ENCODE measurements around the gene ACIN1. TPM values are rescaled to one million over a fixed set of nuclear protein-coding genes. Genes with fewer than 3 reads are reported as not detected.

ACIN1 gene
- total RNA-seq, 1 experiment from 2014 or later = 179 TPM

DNA sequence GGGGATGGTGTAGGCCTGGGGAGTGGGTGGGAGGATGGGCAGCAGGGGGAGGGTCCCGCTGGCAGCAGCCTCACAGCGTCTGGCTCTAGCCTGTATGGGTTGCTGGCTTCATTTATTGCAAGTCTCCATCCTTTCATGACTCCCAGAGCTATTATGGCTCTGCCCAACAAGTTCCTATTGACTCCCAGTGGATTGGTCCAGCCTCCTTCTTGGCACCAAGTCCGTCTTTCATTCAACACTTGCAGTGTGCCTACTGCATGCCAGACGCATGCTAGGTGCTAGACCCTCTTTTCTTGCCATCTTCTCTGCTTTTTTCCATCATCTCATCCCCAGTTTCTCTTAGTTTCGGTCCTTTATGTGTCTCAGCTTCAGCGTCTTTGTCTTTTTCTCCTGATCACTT is 51.8 kb downstream of the ACIN1 start:
- Histone ChIP-seq H3K79me2 (ENCODE audit: insufficient read depth, low read length) (no peaks in the 10 kb centered on the region), H3K4me3 (replicated peaks in 1 of 2; ENCODE audit: low read depth in 1 of 2, low read length in 2 of 2) (no peak overlapping the region), H3K4me1 (ENCODE audit: control insufficient read depth in 1 of 2, insufficient read depth in 2 of 2, low read length in 2 of 2) (peaks cover 0 to 5% of the 10 kb centered on the region in 2 experiments; a peak in 1 of 4 replicates), H3K27me3 (ENCODE audit: insufficient read depth, low read length) (no peaks in the 10 kb centered on the region), H3K36me3 (ENCODE audit: control insufficient read depth in 1 of 2, insufficient read depth in 2 of 2, low read length in 2 of 2) (no peaks in the 10 kb centered on the region), H3K4me2 (ENCODE audit: low read length) (no peak overlapping the region), H3K9me3 (ENCODE audit: control insufficient read depth in 1 of 2, insufficient read depth in 1 of 2, low read depth in 1 of 2, low read length in 2 of 2) (no peaks in the 10 kb centered on the region), H3K9me2 (ENCODE audit: insufficient read depth) (no peaks in the 10 kb centered on the region), H3K9ac (ENCODE audit: low read length) (no peak overlapping the region), H3K27ac (ENCODE audit: low read depth, low read length) (no peak overlapping the region), H4K20me1 (ENCODE audit: insufficient read depth) (no peaks in the 10 kb centered on the region), H2AFZ (ENCODE audit: low read depth, low read length, poor library complexity, severe bottlenecking) (no peak overlapping the region)
- intact Hi-C loops (cut with micrococcal nuclease) = no loop called here
- ATAC-seq (no peak; the same call in 1 of the 2 replicates), DNase-seq (ENCODE audit: low read depth, low spot score) (no peak)
- no peak for TF ChIP-seq TCF7L2 (IDR thresholded peaks at IDR 0.05; ENCODE audit: borderline replicate concordance, extremely low read depth, insufficient read depth, insufficient read length)
- TF ChIP-seq ELF1 (IDR thresholded peaks at IDR 0.05; ENCODE audit: borderline replicate concordance, low read depth) = no peak
- TF ChIP-seq ZNF274 (IDR thresholded peaks at IDR 0.05; ENCODE audit: low read depth, low read length) = no peak
- TF ChIP-seq SP1 (IDR thresholded peaks at IDR 0.05; ENCODE audit: low read depth) = no peak
- TF ChIP-seq RAD21 (IDR thresholded peaks at IDR 0.05; ENCODE audit: low read depth) = no peak
- no peak for TF ChIP-seq POLR2AphosphoS5 (IDR thresholded peaks at IDR 0.05; ENCODE audit: low read depth, low read length)
- no peak for TF ChIP-seq YY1 (IDR thresholded peaks at IDR 0.05; ENCODE audit: extremely low read depth, insufficient replicate concordance, low read depth, low read length)
- no peak for TF ChIP-seq ZBTB33 (IDR thresholded peaks at IDR 0.05; ENCODE audit: extremely low read depth, insufficient replicate concordance, low read length)
- ChIA-PET POLR2A (no interaction called here), RAD21 (ENCODE audit: low non-redundant PET in 1 of 2, low total read pairs in 2 of 2, uncharacterized antibody in 2 of 2, unreplicated experiment in 2 of 2) (no interaction called here), CTCF (no interaction called here)
- BruUV-seq (replicated peaks) = no TSS peak

Data from HCT116 (cell line).